CD14-positive monocyte (primary cell): ENCODE data around the gene SRPK2. TPM values are rescaled to one million over a fixed set of nuclear protein-coding genes. Genes with fewer than 3 reads are reported as not detected.
A peak's percentile ranks its signal among the peaks of the same experiment; 100 is the strongest.
"Not testable (repeated sequence)": the region's sequence is repeated elsewhere in the genome, so short reads cannot be mapped to it uniquely, and the experiment has no call there.

Experiments used
- DNase-seq, 3 donors: peaks; one replicate each; pipeline ENCODE4 v3.0.0-alpha.2; 2011 to 2022
- H2AFZ ChIP-seq: 2 replicates; pipeline ENCODE4 v1.6.0; 2012; ENCODE audit warnings: mild to moderate bottlenecking, low read depth, low read length, inconsistent platforms; ENCODE audit not compliant: insufficient read depth, poor library complexity, severe bottlenecking
- H3K27ac ChIP-seq, 2 donors: 1 replicate in 1 of 2; 2 replicates in 1 of 2; pipeline ENCODE4 v1.5.1; 2012 to 2013; ENCODE audit warnings: low read length in 2 of 2, control low read depth in 1 of 2, inconsistent platforms in 1 of 2, low read depth in 1 of 2, mild to moderate bottlenecking in 1 of 2
- H3K27me3 ChIP-seq, 2 donors: one replicate each; pipeline versions ENCODE4 v1.6.0 to v1.6.1; 2011 to 2013; ENCODE audit warnings: low read length in 2 of 2; ENCODE audit not compliant: control insufficient read depth in 2 of 2, insufficient read depth in 2 of 2
- H3K36me3 ChIP-seq, 2 donors: replicated peaks in 1 of 2; 1 replicate in 1 of 2; 2 replicates in 1 of 2; pipeline versions ENCODE4 v1.5.1 to v1.6.1; 2012 to 2013; ENCODE audit warnings: low read length in 2 of 2, control low read depth in 1 of 2, inconsistent platforms in 1 of 2, mild to moderate bottlenecking in 1 of 2; ENCODE audit not compliant: insufficient read depth in 2 of 2, control insufficient read depth in 1 of 2
- H3K4me1 ChIP-seq, 2 donors: 1 replicate in 1 of 2; 2 replicates in 1 of 2; pipeline versions ENCODE4 v1.5.1 to v1.6.1; 2012 to 2013; ENCODE audit warnings: low read length in 2 of 2, control low read depth in 1 of 2, inconsistent platforms in 1 of 2, mild to moderate bottlenecking in 1 of 2, moderate library complexity in 1 of 2; ENCODE audit not compliant: insufficient read depth in 2 of 2, control insufficient read depth in 1 of 2
- H3K4me2 ChIP-seq: replicated peaks from 2 replicates; pipeline ENCODE3; 2012; ENCODE audit warnings: low read length, moderate library complexity, mild to moderate bottlenecking; ENCODE audit not compliant: poor library complexity, severe bottlenecking; ENCODE audit errors: extremely low read depth
- H3K4me3 ChIP-seq, 3 experiments: fragments of 200-600 bp in 1 of 3; sonication (generic) in 1 of 3; replicated peaks in 1 of 3; 1 replicate in 2 of 3; 2 replicates in 1 of 3; pipeline ENCODE4 v1.5.1; 2011 to 2013; ENCODE audit warnings: low read length in 3 of 3, mild to moderate bottlenecking in 3 of 3, control low read depth in 2 of 3, low read depth in 2 of 3, inconsistent platforms in 1 of 3, moderate library complexity in 1 of 3
- H3K79me2 ChIP-seq: 2 replicates; pipeline ENCODE4 v1.6.0; 2012; ENCODE audit warnings: mild to moderate bottlenecking, control low read depth, inconsistent platforms, low read length, moderate library complexity; ENCODE audit not compliant: insufficient read depth
- H3K9ac ChIP-seq: 2 replicates; pipeline ENCODE4 v1.6.0; 2017; ENCODE audit warnings: low read length, mild to moderate bottlenecking; ENCODE audit not compliant: insufficient read depth, poor library complexity, severe bottlenecking
- H3K9me3 ChIP-seq, 2 donors: replicated peaks in 1 of 2; 1 replicate in 1 of 2; 2 replicates in 1 of 2; pipeline versions ENCODE4 v1.5.1 to v1.6.1; 2012 to 2013; ENCODE audit warnings: low read length in 2 of 2, control low read depth in 1 of 2; ENCODE audit not compliant: control insufficient read depth in 1 of 2, insufficient read depth in 1 of 2
- H4K20me1 ChIP-seq: 2 replicates; pipeline ENCODE4 v1.6.0; 2012; ENCODE audit warnings: mild to moderate bottlenecking, low read length, control low read depth, moderate library complexity; ENCODE audit not compliant: insufficient read depth
- H3K27ac Mint-ChIP-seq, 7 donors: one replicate each; pipeline ENCODE4 v1.8.0; 2020; ENCODE audit warnings: mild to moderate bottlenecking in 7 of 7, mixed read lengths in 7 of 7, moderate library complexity in 6 of 7, inconsistent platforms in 2 of 7
- H3K27me3 Mint-ChIP-seq, 3 donors: one replicate each; pipeline ENCODE4 v1.8.0; 2021 to 2022; ENCODE audit warnings: low read depth in 3 of 3, mild to moderate bottlenecking in 3 of 3, mixed read lengths in 3 of 3, moderate library complexity in 3 of 3, inconsistent platforms in 1 of 3
- H3K36me3 Mint-ChIP-seq, 2 donors: one replicate each; pipeline ENCODE4 v1.8.0; 2020; ENCODE audit warnings: mixed read lengths in 2 of 2, inconsistent platforms in 1 of 2, mild to moderate bottlenecking in 1 of 2
- H3K4me1 Mint-ChIP-seq: one replicate; pipeline ENCODE4 v1.8.0; 2020; ENCODE audit warnings: mild to moderate bottlenecking, mixed read lengths
- H3K4me3 Mint-ChIP-seq, 2 donors: one replicate each; pipeline ENCODE4 v1.8.0; 2020; ENCODE audit warnings: mild to moderate bottlenecking in 2 of 2, mixed read lengths in 2 of 2, moderate library complexity in 1 of 2
- H3K9me3 Mint-ChIP-seq, 7 donors: one replicate each; pipeline ENCODE4 v1.8.0; 2020 to 2022; ENCODE audit warnings: mixed read lengths in 7 of 7, mild to moderate bottlenecking in 6 of 7, moderate library complexity in 6 of 7, inconsistent platforms in 2 of 7
- WGBS: methylation state at CpG from one replicate; pipeline ENCODE4 v1.1.5; 2013; ENCODE audit warnings: missing lambda C conversion rate; ENCODE audit not compliant: insufficient coverage; 5-methylcytosine and 5-hydroxymethylcytosine counted together
- intact Hi-C, 2 donors: fragments of 100-400 bp; cut with micrococcal nuclease; formaldehyde crosslinking; loops; one replicate each; pipeline versions ENCODE4 v1.15.0 to v1.15.1; 2023
- polyA plus RNA-seq, 3 donors: library from polyadenylated mRNA; depleted of rRNA in 1 of 3; unstranded in 2 of 3; stranded (reverse) in 1 of 3; fragments of 300-500 nt in 2 of 3; fragments of >200 nt in 1 of 3; fragmentation: Illumina TruSeq in 2 of 3; gene quantifications; 1 replicate in 2 of 3; 2 replicates in 1 of 3; pipeline ENCODE4 v1.2.3, GENCODE V29; 2012 to 2021
- TF ChIP-seq, protein P1 (sequence below): fragments of 200-600 bp; IDR thresholded peaks from one replicate; pipeline ENCODE4 v1.8.0; 2022; ENCODE audit warnings: antibody characterized with exemption, mild to moderate bottlenecking

The SRPK2 gene
- polyA plus RNA-seq, 3 donors: 12.6 to 37.7 (median 30.0) TPM

DNA sequence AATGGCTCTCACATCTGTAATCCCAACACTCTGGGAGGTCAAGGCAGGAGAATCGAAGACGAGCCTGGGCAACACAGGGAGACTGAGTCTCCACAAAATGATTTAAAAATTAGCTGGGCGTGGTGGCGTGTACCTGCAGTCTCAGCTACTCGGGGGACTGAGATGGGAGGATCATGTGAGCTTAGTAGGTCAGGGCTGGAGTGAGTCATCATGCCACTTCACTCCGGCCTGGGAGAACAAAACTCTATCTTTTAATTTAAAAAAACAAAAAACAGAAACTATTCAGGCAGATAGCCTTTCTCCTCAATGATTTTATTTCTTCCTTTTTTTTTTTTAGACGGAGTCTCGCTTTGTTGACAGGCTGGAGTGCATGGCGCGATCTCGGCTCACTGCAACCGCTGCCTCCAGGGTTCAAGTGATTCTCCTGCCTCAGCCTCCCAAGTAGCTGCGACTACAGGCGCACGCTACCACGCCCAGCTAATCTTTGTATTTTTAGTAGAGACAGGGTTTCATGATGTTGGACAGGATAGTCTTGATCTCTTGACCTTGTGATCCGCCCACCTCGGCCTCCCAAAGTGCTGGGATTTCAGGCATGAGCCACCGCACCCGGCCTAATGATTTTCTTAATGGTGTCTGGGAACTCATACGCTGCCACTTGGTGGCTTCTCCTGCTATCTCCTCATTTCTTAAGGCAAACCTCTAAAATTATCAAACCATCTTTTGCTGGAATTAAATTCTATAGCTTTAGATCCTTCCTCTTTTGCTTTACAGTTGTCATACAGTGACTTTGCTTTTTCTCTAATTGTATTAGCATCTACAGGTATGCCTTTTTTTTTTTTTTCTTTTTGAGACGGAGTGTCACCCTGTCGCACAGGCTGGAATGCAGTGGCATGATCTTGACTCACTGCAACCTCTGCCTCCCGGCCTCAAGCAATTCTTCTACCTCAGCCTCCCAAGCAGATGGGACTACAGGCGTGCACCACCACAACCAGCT is 22.9 kb downstream of the SRPK2 start:
- intact Hi-C loops: no loop called here
- H3K27me3 ChIP-seq: no peaks in the 10 kb centered on the region
- H3K27ac Mint-ChIP-seq: peak overlapping the region in 3 of 7 donors; percentile 31 to 80 (median 67)
- peaks cover 3 to 10% (median 7%) of the 10 kb centered on the region in 7 donors for H3K9me3 Mint-ChIP-seq
- no peak overlapping the region for H3K9ac ChIP-seq
- H2AFZ ChIP-seq: no peak overlapping the region
- H3K9me3 ChIP-seq: no peaks in the 10 kb centered on the region
- H3K4me1 Mint-ChIP-seq: peaks cover 16% of the 10 kb centered on the region
- no peaks in the 10 kb centered on the region for H3K27me3 Mint-ChIP-seq
- H3K36me3 ChIP-seq: no peaks in the 10 kb centered on the region
- no peak overlapping the region for H3K4me3 Mint-ChIP-seq
- peaks cover 56% of the 10 kb centered on the region for H3K79me2 ChIP-seq
- no peak for DNase-seq
- H3K4me2 ChIP-seq: no peak overlapping the region
- WGBS: 96% methylated on average over 10 of the region's 25 CpGs
- TF ChIP-seq, protein P1, sequence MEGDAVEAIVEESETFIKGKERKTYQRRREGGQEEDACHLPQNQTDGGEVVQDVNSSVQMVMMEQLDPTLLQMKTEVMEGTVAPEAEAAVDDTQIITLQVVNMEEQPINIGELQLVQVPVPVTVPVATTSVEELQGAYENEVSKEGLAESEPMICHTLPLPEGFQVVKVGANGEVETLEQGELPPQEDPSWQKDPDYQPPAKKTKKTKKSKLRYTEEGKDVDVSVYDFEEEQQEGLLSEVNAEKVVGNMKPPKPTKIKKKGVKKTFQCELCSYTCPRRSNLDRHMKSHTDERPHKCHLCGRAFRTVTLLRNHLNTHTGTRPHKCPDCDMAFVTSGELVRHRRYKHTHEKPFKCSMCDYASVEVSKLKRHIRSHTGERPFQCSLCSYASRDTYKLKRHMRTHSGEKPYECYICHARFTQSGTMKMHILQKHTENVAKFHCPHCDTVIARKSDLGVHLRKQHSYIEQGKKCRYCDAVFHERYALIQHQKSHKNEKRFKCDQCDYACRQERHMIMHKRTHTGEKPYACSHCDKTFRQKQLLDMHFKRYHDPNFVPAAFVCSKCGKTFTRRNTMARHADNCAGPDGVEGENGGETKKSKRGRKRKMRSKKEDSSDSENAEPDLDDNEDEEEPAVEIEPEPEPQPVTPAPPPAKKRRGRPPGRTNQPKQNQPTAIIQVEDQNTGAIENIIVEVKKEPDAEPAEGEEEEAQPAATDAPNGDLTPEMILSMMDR: no peak
- no peak overlapping the region for H3K27ac ChIP-seq
- H4K20me1 ChIP-seq: peaks cover 63% of the 10 kb centered on the region
- peaks cover 0 to 16% of the 10 kb centered on the region in 2 donors for H3K36me3 Mint-ChIP-seq
- no peaks in the 10 kb centered on the region for H3K4me1 ChIP-seq
- no peak overlapping the region for H3K4me3 ChIP-seq

DNA sequence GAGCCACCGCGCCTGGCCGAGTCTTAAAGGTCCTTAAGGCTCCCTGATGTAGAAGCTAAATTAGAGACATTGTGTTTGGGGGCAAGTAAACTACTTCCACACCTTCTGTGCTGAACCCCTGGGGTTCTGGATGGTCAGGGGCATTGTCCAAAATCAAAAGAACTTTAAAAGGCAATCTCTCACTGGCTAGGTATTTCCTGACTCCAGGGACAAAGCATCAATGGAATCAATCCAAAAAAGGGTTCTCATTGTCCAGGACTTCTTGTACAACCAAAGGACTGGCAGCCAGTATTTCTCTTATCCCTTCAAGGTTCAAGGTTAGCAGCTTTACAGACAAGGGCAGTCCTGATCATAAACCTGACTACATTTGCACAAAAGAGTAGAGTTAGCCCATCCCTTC is 24.0 kb downstream of the SRPK2 start:
- TF ChIP-seq, protein P1: no peak
- intact Hi-C loops: no loop called here
- no peaks in the 10 kb centered on the region for H3K9me3 ChIP-seq
- H3K27ac ChIP-seq: no peak overlapping the region
- no peak overlapping the region for H3K9ac ChIP-seq
- H2AFZ ChIP-seq: no peak overlapping the region
- no CpG with 5 or more reads among the region's 3 CpGs for WGBS
- H4K20me1 ChIP-seq: peaks cover 52% of the 10 kb centered on the region
- H3K36me3 ChIP-seq: no peaks in the 10 kb centered on the region
- no peak overlapping the region for H3K27ac Mint-ChIP-seq
- H3K27me3 Mint-ChIP-seq: no peaks in the 10 kb centered on the region
- H3K9me3 Mint-ChIP-seq: peaks cover 3 to 10% (median 7%) of the 10 kb centered on the region in 7 donors
- peaks cover 20% of the 10 kb centered on the region for H3K4me1 Mint-ChIP-seq
- H3K79me2 ChIP-seq: peaks cover 50% of the 10 kb centered on the region
- no peaks in the 10 kb centered on the region for H3K4me1 ChIP-seq
- DNase-seq: no peak
- peaks cover 3 to 19% of the 10 kb centered on the region in 2 donors for H3K36me3 Mint-ChIP-seq
- no peak overlapping the region for H3K4me3 Mint-ChIP-seq
- H3K4me3 ChIP-seq: no peak overlapping the region
- H3K4me2 ChIP-seq: no peak overlapping the region
- no peaks in the 10 kb centered on the region for H3K27me3 ChIP-seq

DNA sequence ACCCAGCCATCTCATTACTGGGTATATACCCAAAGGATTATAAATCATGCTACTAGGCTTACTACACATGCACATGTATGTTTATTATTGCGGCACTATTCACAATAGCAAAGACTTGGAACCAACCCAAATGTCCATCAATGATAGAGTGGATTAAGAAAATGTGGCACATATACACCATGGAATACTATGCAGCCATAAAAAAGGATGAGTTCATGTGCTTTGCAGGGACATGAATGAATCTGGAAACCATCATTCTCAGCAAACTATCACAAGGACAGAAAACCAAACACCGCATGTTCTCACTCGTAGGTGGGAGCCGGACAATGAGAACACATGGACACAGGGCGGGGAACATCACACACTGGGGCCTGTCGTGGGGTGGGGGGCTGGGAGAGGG is 25.1 kb downstream of the SRPK2 start:
- peaks cover 20% of the 10 kb centered on the region for H3K4me1 Mint-ChIP-seq
- H3K36me3 Mint-ChIP-seq: peaks cover 3 to 19% of the 10 kb centered on the region in 2 donors
- H3K27ac ChIP-seq, H3K9me3 Mint-ChIP-seq, H3K27ac Mint-ChIP-seq, H3K4me2 ChIP-seq, H3K9me3 ChIP-seq, H2AFZ ChIP-seq, H3K27me3 ChIP-seq, H3K4me1 ChIP-seq, DNase-seq, H3K9ac ChIP-seq, H3K4me3 ChIP-seq, H3K4me3 Mint-ChIP-seq, H3K27me3 Mint-ChIP-seq, H3K36me3 ChIP-seq, intact Hi-C loops: not testable (repeated sequence)
- Histone ChIP-seq H3K79me2 (peaks cover 54% of the 10 kb centered on the region), H4K20me1 (peaks cover 44% of the 10 kb centered on the region)
- no CpG with 5 or more reads among the region's 6 CpGs for WGBS
